ENCODE results near the gene JAKMIP1.

The JAKMIP1 gene

DNA sequence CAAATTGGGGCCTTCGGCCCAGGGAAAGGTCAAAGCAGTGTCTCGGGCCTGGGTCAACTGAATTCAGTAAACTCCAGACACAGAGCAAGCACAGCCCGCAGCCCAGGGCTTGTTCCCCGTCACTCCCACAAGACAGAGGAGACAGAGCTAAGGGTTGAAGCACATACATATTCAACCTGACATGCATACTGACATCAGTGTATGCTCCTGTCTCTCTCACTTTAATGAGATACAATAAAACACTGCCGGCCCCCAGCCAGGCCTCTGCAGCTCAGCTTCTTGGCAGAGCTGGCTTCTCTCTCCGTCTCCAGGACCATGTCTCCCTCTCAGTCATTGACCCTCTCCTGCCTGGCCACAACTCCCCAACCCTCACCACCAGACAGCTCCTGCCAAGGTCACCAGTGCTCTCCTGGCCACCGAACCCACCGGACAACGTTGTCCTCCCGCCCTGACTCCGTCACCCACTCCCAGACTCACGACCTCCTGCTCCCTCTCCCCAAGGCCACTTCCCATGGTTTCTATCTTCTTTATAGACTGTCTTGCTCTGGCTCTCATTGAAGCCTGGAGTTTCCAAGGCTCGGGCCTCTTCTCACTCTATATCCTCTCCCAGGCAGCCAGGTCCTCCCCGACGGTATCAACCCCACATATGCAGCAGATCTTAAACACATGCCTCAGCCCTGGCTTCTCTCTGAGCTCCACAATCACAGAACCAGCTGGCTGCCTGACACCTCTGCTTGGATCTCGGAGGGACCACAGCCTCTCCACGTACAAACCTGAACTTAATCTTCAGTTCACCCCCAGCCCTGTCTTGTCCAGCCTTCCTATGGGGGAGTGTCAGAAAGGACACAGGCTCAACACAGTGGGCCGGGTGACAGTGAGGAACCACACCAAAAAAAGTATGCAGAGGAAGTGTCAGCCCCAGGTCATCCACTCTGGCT is 114.4 kb downstream of the JAKMIP1 start:
- DNase-seq (ENCODE audit: low read depth): no peak
- H3K4me3 ChIP-seq (ENCODE audit: low read length): no peak overlapping the region
- TF ChIP-seq, protein P1, sequence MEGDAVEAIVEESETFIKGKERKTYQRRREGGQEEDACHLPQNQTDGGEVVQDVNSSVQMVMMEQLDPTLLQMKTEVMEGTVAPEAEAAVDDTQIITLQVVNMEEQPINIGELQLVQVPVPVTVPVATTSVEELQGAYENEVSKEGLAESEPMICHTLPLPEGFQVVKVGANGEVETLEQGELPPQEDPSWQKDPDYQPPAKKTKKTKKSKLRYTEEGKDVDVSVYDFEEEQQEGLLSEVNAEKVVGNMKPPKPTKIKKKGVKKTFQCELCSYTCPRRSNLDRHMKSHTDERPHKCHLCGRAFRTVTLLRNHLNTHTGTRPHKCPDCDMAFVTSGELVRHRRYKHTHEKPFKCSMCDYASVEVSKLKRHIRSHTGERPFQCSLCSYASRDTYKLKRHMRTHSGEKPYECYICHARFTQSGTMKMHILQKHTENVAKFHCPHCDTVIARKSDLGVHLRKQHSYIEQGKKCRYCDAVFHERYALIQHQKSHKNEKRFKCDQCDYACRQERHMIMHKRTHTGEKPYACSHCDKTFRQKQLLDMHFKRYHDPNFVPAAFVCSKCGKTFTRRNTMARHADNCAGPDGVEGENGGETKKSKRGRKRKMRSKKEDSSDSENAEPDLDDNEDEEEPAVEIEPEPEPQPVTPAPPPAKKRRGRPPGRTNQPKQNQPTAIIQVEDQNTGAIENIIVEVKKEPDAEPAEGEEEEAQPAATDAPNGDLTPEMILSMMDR (conservative IDR thresholded peaks at IDR 0.05; ENCODE audit: low read depth, low read length): no peak

DNA sequence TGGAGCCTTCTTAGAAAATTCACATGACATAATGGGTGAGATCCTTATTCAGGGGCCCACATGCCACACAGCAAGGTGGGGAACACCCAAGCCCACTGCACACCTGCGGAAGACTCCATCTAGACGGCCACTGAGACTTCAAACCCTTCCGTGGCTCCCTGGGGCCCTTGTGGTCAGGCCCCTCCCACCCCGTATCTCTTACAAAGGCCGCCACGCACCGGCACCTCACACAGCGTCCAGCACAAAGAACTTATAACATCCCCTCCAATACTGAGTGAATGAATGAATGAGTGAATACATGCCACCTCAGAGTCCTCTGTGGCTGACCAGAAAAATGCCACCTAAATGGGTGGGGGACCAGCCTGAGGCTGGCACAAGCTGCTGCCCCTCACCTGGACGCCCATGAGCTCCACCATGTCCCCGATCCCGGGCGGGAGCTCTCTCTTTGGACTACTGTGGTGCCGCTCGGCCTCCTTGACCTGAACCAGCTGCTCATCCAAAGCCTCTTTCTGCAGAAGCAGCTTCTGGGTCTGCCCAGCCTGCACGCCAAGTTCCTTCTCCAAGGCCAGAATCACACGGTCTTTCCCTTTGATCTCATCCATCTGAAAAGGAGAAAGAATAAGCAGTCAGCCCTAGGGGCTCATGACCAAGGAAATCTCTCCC is 115.2 kb downstream of the JAKMIP1 start:
- TF ChIP-seq, protein P1 (conservative IDR thresholded peaks at IDR 0.05; ENCODE audit: low read depth, low read length): no peak
- DNase-seq (ENCODE audit: low read depth): no peak
- H3K4me3 ChIP-seq (ENCODE audit: low read length): no peak overlapping the region

DNA sequence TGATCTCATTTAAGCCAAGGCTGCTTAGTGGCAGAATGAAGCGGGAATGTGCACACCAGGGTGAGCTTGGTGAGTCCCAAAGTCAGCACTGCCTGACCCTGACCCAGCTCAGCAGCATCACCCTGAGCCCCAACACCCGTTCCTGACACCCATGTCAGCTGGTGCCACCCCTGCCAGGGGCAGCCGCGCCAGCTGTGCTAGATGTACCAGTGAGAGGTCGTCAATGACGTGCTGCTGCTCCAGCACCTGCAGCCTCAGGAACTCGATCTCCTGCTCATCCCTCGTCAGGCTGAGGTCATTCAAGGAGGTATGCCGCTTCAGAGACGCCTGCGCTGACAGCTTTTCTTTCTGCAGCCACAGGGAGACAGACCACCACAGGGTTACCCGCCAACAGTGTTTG is 120.4 kb downstream of the JAKMIP1 start:
- no peak for DNase-seq (ENCODE audit: low read depth)
- TF ChIP-seq, protein P1 (conservative IDR thresholded peaks at IDR 0.05; ENCODE audit: low read depth, low read length): no peak
- H3K4me3 ChIP-seq (ENCODE audit: low read length): no peak overlapping the region

DNA sequence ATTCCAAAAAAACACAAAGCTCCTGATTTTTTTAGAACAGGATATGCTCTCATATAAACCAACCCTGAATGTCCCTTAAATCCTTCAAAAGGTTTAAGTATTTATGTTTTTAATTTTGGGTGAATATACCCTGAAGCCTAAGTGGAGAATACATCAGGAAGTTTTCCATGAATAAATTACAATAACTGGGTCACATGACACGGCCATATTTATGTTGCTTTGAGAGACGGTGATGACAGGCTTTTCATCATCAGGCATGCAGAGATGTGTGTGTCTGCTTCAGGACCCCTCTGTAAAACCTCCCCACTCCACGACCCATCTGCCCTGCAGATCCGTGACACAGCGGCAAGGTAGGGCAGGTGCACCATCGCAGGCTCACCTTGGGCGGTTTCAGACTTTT is 121.8 kb downstream of the JAKMIP1 start:
- H3K4me3 ChIP-seq (ENCODE audit: low read length): no peak overlapping the region

DNA sequence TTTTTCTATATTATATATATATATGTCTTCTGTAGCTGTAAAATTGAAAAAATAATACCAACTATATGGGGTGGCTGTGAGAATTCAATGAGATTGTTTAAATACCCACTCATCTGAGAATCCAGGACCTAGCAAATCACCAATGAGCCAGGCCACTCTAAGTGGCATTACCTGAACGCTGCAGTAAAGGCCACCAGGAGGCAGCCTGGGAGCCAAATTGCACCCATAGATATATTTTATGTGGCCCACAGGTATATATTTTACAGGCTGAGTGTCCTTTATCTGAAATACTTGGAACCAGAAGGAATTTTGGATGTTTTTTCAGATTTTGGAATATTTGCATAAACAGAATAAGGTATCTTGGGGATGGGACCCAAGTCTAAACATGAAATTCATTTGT is 124.0 kb downstream of the JAKMIP1 start:
- TF ChIP-seq, protein P1 (conservative IDR thresholded peaks at IDR 0.05; ENCODE audit: low read depth, low read length): peak; percentile 42
- no peak for DNase-seq (ENCODE audit: low read depth)
- no peak overlapping the region for H3K4me3 ChIP-seq (ENCODE audit: low read length)

More for the DNA sequence above, 121.8 kb downstream of the JAKMIP1 start:
- TF ChIP-seq, protein P1 (conservative IDR thresholded peaks at IDR 0.05; ENCODE audit: low read depth, low read length): no peak
- DNase-seq (ENCODE audit: low read depth): no peak

DNA sequence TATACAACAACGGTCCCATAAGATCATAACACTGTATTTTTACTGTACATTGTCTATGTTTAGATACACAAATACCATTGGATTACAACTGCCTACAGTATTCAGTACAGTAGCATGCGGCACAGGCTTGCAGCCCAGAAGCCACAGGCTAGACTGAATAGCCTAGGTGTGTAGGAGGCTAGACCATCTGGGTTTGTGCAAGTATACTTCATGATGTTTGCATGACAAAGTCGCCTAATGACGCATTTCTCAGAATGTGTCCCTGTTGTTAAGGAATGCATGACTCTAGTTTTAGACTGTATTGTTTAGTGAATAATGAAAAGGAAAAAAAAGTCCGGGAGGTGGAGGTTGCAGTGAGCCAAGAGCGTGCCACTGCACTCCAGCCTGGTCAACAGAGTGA is 125.6 kb downstream of the JAKMIP1 start:
- no peak overlapping the region for H3K4me3 ChIP-seq (ENCODE audit: low read length)
- DNase-seq (ENCODE audit: low read depth): no peak
- TF ChIP-seq, protein P1 (conservative IDR thresholded peaks at IDR 0.05; ENCODE audit: low read depth, low read length): no peak

All from retinal pigment epithelial cell (primary cell).